Measurements from ENCODE around the gene GABRG3.

The GABRG3 gene

GRCh38 chr15:27114473-27114872 is 143.5 kb downstream of the GABRG3 start:
- no peak overlapping the region for H3K4me3 ChIP-seq (ENCODE audit: low read depth, low read length)
- no peak for TF ChIP-seq CTCF (IDR thresholded peaks at IDR 0.05; ENCODE audit: borderline replicate concordance, insufficient read depth, low read depth, low read length)

- no peak for TF ChIP-seq CTCF (IDR thresholded peaks at IDR 0.05; ENCODE audit: borderline replicate concordance, insufficient read depth, low read depth, low read length)
- H3K4me3 ChIP-seq (ENCODE audit: low read depth, low read length) = no peak overlapping the region
Observed at GRCh38 chr15:27119695-27120266, 148.8 kb downstream of the GABRG3 start.

GRCh38 chr15:27121672-27122071 is 150.7 kb downstream of the GABRG3 start:
- no peak for TF ChIP-seq CTCF (IDR thresholded peaks at IDR 0.05; ENCODE audit: borderline replicate concordance, insufficient read depth, low read depth, low read length)
- no peak overlapping the region for H3K4me3 ChIP-seq (ENCODE audit: low read depth, low read length)

- H3K4me3 ChIP-seq (ENCODE audit: low read depth, low read length) = no peak overlapping the region
- no peak for TF ChIP-seq CTCF (IDR thresholded peaks at IDR 0.05; ENCODE audit: borderline replicate concordance, insufficient read depth, low read depth, low read length)
Observed at GRCh38 chr15:27123291-27123690, 152.3 kb downstream of the GABRG3 start.

- TF ChIP-seq CTCF (IDR thresholded peaks at IDR 0.05; ENCODE audit: borderline replicate concordance, insufficient read depth, low read depth, low read length) = no peak
- H3K4me3 ChIP-seq (ENCODE audit: low read depth, low read length) = no peak overlapping the region
Observed at GRCh38 chr15:27123808-27124207, 152.8 kb downstream of the GABRG3 start.

- H3K4me3 ChIP-seq (ENCODE audit: low read depth, low read length) = no peak overlapping the region
- TF ChIP-seq CTCF (IDR thresholded peaks at IDR 0.05; ENCODE audit: borderline replicate concordance, insufficient read depth, low read depth, low read length) = no peak
Observed at GRCh38 chr15:27124287-27124871, 153.4 kb downstream of the GABRG3 start.

- no peak overlapping the region for H3K4me3 ChIP-seq (ENCODE audit: low read depth, low read length)
- no peak for TF ChIP-seq CTCF (IDR thresholded peaks at IDR 0.05; ENCODE audit: borderline replicate concordance, insufficient read depth, low read depth, low read length)
Observed at GRCh38 chr15:27125185-27125584, 154.2 kb downstream of the GABRG3 start.

All from GM12875 (cell line).